Skin epidermis (tissue), 12 donors: Measurements from ENCODE around the gene PAX9.
"Not testable (repeated sequence)": the region's sequence is repeated elsewhere in the genome, so short reads cannot be mapped to it uniquely, and the experiment has no call there.

Experiments used
- H3K27ac ChIP-seq, 21 experiments: fragments of 200-600 bp; sonication (generic) in 11 of 21; one replicate each; pipeline ENCODE4 v1.5.0; 2020; ENCODE audit warnings: mild to moderate bottlenecking in 3 of 21, inconsistent platforms in 2 of 21, moderate library complexity in 2 of 21
- H3K4me3 ChIP-seq, 7 experiments: fragments of 200-600 bp; sonication (generic) in 2 of 7; one replicate each; pipeline ENCODE4 v1.5.0; 2020; ENCODE audit warnings: inconsistent platforms in 2 of 7, mild to moderate bottlenecking in 2 of 7, moderate library complexity in 1 of 7

Gene PAX9

DNA sequence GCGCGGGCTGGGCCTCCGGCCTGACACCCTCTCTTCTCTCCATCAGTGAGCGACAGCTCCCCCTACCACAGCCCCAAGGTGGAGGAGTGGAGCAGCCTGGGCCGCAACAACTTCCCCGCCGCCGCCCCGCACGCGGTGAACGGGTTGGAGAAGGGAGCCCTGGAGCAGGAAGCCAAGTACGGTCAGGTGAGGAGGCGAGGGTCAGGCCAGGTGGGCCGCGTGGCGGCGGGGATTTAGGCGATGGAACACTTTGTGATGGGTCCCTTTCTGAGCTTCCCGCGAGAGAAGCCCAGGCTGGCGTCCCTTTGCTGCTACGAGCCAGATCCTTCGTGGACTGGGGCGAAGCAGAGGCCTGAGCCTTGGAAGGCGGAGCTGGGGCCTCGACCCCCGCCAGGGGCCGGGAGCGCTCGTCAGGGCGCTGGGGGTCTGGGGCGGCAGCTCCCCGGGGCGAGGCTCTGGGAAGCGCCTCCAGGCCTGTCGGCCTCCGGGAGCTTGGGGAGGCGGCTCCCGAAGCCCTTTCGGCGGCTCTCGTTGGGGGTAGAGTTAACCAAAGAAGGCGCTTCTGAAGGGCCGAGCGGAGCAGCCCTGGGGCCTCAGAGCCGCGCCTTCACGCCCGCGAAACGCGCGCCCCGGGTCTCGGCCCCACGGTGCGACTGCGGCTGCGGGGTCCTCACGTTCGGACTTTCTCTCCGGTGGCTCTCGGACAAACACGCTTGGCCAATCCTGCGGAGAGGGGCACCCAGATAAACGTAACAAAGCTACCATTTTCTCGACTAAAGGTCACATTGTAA is 5.0 kb downstream of the PAX9 start:
- H3K27ac ChIP-seq = no peak overlapping the region

DNA sequence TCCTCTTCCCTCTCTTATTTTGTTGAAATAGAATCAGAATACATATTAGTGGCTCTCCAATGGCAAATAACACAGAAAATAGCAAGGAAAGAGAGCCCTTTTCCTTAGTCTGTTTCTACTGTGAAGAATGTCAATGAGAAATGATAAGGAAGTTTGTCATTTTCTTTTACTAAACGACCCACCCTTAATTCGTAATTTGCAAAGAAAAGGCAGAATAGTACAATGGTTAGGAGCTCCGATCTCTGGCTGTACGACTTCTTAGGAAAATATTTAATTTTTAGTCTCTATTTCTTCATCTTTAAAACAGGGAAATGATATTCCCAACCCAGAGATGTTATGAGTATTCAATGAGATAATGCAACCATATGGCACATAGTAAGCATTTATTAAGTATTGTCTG is 6.0 kb downstream of the PAX9 start:
- Histone ChIP-seq H3K27ac (no peak overlapping the region), H3K4me3 (no peak overlapping the region)

More for the DNA sequence above, 5.0 kb downstream of the PAX9 start:
- no peak overlapping the region for H3K4me3 ChIP-seq

DNA sequence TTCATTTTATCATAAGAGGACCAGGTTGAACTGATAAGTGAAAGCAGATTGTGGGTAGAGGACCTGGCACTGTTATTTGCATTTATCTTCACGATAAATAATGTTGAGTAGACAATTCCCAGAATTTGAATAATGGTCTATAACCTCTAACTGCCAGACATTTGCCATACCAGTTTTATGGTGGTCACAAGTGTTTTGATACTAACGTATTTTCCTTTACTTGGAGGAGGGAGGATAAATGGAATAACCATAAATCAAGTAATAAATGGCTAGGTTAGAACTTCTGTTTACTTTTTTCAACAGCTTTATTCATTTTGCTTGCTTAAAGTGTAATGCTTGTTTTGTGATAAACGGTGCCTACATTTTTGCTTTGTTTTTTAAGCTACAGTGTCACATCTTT is 9.5 kb downstream of the PAX9 start:
- H3K4me3 ChIP-seq = no peak overlapping the region
- no peak overlapping the region for H3K27ac ChIP-seq

DNA sequence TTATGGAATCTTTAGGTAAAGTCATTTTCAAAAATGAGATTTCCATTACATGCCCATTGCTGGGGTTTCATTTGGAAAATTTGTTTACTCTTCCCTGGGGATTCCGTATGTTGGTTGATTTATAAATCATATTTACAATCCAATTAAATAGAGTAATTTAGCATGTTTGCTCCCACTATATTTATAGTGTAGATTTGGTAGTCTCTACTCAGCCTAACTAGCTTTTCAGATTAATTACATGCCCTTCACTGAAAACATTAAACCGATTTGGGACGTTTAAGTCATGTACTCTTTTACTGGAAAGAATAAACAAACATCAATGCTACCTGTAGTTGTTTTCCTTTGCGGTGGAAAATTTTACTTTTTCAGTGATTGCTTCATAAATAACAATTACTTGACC is 10.4 kb downstream of the PAX9 start:
- H3K27ac ChIP-seq = no peak overlapping the region
- H3K4me3 ChIP-seq = no peak overlapping the region

DNA sequence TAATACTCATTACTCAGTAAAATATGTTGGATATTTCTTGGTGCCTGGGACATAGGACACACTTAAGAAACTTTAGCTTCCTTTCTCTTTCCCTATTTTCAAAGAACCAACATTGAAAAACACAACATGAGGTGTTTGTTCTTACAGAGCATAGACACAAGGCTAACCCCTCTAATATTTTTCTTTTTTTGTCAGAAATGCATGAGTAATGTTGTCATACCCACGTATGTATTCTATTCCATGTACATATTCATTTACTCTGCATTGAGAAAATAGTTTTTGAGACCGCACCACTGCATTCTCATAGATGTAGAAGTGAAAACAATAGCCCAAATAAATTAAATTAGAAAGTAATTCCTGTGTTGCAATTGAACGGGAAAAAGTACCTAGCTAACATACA is 13.0 kb downstream of the PAX9 start:
- H3K4me3 ChIP-seq = no peak overlapping the region

DNA sequence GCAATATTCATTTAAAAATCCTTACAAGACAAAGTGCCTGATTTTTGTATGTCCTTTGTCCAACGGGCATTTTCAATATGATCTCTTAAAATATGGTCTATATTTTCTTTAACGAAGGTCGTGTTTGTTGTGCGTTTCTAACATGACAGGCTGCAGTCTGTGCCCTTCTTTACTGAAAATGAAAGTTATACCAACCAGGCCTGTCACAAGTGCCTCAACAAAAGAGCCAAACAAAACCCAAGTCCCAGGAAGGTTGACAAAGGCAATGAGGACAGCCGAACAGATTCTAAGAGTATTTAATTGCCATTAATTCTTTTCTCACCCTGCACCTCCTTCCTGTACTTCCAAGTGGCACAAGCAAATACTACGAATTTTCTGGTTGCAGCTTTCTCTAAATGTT is 13.9 kb downstream of the PAX9 start:
- Histone ChIP-seq H3K27ac (no peak overlapping the region), H3K4me3 (no peak overlapping the region)

More for the DNA sequence above, 13.0 kb downstream of the PAX9 start:
- H3K27ac ChIP-seq = no peak overlapping the region

DNA sequence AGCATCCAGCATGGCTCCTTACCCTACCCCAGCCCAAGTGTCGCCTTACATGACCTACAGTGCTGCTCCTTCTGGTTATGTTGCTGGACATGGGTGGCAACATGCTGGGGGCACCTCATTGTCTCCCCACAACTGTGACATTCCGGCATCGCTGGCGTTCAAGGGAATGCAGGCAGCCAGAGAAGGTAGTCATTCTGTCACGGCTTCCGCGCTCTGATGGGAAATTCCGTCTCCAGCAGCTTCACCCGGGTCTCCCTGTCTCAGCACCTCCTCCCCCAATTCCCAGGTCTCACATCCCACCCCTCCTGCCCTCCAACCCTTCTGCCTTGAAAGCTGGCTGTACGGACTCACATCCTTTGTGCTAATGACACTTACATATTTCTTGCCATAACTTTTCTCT is 14.6 kb downstream of the PAX9 start:
- Histone ChIP-seq H3K27ac (no peak overlapping the region), H3K4me3 (no peak overlapping the region)

DNA sequence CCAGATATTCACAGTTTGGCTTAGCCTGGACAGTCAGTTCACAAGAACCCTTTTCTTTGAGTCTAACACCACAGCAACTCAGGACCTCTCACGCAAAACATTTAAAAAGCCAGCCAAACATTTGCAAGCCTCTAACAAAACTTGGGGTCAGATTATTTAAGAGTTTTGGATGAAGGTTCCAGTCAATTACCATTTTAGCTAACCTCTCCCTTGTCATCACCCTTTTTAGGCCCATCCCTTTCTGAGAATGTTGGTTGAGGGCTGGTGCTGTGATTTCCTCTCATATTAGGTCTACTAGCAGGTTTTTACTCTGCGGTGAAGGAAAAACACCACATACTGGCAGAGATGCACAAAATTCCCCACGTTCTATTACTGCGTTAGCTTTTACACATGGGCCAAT is 20.7 kb downstream of the PAX9 start:
- Histone ChIP-seq H3K4me3 (no peak overlapping the region), H3K27ac (no peak overlapping the region)

DNA sequence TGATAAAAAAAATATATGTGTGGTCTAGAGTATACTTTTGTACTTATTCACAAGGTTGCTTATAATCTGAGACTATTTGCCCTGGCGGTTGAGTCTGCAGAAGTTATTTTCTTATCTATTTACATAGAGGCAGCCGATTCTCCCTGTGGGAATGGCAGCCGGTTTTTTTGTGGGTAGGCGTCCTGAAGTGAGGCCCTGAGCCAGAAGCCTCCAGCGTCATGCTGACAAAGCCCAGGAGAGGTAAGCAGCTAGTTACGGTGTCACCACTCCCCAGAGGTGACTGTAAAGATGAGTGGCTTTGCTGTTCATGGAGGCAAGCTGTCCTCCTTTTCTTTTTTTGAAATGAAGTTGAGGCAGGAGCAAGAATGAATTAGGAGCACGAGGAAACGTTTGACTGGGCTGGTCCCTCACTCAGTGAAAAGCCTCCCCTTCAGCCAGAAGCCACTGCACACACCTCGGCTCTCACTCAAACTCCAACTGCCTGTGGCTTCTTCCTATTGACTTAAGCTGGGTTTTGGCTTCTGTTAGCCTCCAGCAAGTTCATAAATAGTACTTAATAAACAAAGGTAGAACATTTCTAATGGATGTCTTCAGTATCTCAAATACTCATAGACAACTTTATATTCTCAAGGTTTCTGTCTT is 21.5 kb downstream of the PAX9 start:
- no peak overlapping the region for H3K4me3 ChIP-seq
- no peak overlapping the region for H3K27ac ChIP-seq

DNA sequence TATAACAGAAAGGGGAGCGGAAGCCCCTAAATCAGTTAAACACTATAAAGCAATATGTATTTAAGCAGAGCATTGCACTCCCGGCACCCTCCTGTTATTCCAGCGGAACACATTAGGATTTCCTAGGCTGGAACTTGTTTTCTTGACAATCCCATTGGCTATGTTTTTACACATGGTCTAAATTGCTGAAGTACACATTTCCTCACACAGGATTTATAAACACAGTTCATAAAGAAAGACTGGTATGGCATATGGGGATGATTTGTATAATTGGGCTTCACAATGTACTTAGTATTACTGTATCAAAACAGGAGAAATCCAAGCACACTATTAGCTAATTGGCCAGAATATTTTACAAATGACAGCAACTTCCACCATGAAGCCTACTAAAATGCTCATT is 23.3 kb downstream of the PAX9 start:
- Histone ChIP-seq H3K27ac (no peak overlapping the region), H3K4me3 (no peak overlapping the region)

DNA sequence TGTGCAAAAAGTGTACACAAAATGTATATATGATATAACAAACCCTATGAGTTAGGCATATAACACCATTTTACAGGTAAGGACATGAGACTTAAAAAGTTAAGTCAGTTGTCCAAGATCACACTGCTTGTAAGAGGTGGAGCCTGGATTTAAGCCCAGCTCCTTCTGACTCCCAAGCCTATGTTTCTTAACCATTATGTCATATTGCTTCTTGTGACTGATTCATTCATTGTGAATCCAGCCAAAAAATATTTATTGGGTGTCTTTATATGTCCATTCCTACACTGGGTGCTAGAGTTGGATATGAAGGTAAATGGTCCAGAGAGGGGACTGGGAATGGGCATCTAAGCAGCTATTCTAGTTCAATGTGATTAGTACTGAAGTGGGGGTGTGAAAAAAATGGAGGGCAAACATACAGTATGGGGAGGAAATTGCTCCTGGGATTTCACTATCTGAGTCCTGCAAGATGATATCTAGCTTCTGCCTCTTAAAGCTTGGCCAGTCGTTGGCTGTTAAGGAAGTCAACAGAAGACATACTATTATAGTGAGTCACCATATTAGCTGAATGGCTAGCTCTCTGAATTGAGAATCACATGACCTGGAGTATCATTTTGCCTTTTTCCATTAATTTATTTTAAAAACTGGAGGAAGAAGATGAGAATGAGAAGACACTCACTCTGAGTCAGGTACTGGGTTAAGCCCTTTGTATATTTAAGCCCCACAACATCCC is 28.8 kb downstream of the PAX9 start:
- no peak overlapping the region for H3K27ac ChIP-seq

DNA sequence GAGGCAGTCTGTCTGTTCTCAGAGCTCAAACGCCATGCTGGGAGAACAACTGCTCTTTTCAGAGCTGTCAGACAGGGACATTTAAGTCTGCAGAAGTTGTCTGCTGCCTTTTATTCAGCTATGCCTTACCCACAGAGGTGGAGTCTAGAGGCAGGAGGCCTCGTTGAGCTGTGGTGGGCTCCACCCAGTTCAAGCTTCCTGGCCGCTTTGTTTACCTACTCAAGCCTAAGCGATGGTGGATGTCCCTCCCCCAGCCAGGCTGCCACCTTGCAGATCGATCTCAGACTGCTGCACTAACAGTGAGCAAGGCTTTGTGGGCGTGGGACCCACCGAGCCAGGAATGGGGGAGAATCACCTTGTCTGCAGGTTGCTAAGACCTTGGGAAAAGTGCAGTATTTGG is 37.8 kb downstream of the PAX9 start:
- H3K27ac ChIP-seq, H3K4me3 ChIP-seq: not testable (repeated sequence)

More for the DNA sequence above, 28.8 kb downstream of the PAX9 start:
- no peak overlapping the region for H3K4me3 ChIP-seq

DNA sequence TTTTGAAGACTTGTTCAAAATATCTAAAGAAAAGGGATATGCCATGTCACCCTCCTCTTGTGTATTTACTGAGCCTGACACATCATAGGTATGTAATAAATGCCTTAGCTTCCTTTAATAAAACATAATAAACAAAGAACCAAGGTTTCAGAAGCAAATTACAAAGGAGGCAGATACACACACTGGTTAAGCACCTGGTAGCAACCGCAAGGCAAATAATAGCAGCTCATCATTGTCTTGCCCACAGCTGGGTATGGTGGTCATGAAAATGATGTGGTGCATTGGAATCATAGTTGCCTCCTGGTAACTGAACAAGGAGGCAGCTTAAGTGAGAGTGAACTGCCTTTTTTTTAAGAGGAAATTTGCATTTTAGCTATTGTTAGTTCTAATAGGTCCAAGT is 39.0 kb downstream of the PAX9 start:
- Histone ChIP-seq H3K27ac (no peak overlapping the region), H3K4me3 (no peak overlapping the region)

DNA sequence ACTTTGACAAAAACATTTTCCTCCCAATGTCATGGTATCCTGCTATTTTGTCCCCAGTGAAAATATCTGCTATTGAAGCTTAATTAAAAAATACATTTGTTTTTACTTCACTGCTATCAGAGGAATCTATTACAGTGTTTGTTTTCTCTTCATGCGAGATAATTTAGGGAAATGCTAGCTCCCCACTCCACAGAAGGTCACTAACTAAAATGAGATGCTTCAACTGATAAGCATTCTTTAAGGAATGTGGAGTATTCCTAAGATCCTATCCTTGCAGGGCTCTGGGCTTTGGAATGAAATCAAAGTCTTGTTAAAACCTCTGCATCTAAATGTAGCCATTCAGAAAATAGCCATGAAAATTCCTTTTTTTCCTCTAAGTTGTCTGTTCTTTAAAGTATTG is 39.5 kb downstream of the PAX9 start:
- Histone ChIP-seq H3K27ac (no peak overlapping the region), H3K4me3 (no peak overlapping the region)

DNA sequence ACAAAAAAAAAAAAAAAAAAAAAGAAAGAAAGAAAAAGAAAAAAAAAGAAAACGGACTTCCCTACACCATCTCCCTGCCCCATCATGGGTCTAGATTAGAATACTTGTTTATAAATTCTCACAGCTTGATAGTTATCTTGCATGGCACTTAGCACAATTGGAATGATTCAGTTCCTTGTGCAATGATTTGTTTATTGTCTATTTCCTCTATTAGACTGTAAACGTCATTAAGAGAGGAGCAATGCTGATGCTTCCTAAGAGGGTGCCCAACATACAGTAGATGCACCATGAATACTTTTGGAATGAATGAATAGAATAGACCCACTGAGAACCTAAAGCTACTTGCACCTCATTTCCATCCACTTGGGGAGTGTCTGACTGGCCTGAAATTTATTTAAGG is 40.8 kb downstream of the PAX9 start:
- Histone ChIP-seq H3K4me3 (no peak overlapping the region), H3K27ac (no peak overlapping the region)

DNA sequence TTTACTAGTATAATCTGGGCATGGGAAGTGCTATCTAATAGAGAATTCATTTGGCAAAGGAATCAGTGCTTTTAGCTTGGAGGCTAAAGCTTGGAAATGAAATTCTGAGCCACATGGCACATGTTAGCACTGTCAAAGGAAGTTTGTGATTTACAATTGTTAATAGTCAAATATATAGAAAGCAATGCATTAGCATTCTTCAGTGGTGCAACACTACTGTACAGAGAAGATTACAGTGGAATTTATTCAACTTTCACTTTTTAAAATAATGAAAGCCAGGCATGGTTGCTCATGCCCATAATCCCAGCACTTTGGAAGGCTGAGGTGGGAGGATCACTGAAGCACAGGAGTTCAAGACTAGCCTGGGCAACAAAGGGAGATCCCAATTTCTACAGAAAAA is 45.9 kb downstream of the PAX9 start:
- H3K27ac ChIP-seq = no peak overlapping the region

DNA sequence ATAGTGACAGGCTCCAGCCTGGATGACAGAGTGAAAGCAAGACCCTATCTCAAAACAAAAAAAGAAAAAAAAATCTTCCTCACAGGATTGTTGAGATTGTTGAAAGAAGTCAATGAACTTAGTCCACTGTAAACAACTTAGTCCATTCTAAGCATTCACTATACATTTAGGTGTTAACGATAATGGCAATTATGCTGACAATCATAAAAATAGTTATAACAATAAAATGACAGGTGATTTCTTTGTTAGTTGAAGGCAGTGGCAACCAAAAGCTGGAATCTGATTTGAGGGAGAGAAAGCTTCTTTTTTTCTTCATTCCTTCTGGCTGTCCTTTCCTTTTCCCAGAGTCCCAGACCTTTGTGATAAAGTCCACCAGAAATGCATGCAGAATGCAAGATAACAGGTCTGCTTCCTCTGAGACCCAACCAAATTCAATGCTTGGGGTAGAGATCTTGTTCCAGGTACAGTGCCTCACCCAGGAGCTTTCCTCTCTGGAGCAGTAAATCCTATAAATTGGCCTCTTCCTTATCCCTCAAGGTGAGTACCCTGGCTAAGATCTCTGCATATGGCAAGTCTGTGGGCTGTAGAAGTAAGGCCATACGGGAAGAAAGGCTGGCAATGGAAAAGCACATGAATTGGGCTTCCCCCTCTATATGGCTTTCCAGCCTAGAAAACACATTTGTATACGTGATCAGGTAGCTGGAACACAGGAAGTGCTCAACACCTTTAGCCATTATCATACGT is 52.5 kb downstream of the PAX9 start:
- Histone ChIP-seq H3K4me3 (no peak overlapping the region), H3K27ac (no peak overlapping the region)

More for the DNA sequence above, 45.9 kb downstream of the PAX9 start:
- H3K4me3 ChIP-seq = no peak overlapping the region

DNA sequence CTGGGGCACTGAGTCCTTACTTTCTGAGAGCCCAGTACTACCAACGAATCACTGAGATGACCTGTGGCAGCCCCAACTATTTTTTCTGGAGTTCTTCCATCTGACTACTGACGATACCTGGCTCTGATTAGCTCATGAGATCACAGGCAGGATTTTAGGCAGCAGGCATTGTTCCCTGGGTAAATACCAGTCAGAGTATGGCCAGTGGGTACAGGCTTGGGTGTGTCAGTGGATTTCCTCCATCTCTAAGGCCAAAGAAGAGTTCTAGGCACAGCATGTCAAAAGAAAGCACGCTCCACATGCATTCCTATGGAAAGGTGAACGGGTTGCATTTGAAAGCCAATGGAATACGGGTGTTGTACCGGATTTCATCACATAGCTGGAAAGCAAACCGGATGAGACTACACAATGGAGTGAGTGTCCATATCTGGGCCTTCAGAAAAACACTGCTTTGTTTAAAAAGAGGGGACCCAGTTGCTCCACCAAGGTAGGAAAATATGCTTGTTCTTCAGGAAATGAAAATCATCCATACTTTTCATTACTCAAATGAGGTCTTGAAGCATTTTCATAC is 55.0 kb downstream of the PAX9 start:
- Histone ChIP-seq H3K4me3 (no peak overlapping the region), H3K27ac (no peak overlapping the region)

DNA sequence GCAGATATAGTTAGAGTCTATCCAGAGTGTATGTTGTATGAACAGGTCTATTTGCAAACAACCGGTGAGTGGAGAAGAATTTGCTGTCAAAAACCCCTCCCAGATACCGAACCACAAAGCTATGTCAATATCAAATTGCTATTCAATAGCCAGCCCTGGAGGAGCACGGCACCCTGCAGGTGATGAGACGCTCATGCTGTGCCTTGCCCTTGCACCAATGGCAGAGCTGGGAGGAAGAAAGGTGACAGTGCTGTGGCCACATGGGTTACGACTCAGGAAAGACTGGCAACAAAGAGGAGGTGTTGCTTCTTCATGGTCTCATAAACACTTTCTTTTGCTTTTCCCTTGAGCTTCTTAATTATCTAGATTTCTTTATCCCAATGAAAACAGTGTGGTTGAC is 55.7 kb downstream of the PAX9 start:
- Histone ChIP-seq H3K4me3 (no peak overlapping the region), H3K27ac (no peak overlapping the region)

DNA sequence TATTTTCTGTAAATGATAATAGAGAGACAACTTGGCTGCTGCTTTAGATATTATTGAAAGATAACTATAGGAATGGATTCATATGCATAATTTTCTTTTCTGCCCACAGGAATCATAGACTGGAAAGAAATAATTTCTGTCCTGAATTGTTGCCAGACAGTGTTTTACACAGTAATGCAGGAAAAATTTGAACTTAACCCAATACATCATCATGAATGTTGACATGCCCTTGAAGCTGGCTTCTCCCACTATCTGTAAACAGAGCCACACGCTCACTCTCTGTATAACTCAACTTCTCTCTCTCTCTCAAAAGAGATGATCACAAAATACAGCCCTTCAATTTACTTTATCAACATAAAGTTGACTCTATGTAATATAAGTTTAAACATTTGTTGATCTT is 56.6 kb downstream of the PAX9 start:
- H3K4me3 ChIP-seq = no peak overlapping the region
- H3K27ac ChIP-seq = no peak overlapping the region
